NCI-H1417 treated with DMSO at 0.1 percent for 48 hours (cell line): ENCODE measurements around the gene PRR22.

Experiments
- DNase-seq: peaks from one replicate; lab custom pipeline; 2025; lab: John Stamatoyannopoulos, UW

Gene PRR22

DNA sequence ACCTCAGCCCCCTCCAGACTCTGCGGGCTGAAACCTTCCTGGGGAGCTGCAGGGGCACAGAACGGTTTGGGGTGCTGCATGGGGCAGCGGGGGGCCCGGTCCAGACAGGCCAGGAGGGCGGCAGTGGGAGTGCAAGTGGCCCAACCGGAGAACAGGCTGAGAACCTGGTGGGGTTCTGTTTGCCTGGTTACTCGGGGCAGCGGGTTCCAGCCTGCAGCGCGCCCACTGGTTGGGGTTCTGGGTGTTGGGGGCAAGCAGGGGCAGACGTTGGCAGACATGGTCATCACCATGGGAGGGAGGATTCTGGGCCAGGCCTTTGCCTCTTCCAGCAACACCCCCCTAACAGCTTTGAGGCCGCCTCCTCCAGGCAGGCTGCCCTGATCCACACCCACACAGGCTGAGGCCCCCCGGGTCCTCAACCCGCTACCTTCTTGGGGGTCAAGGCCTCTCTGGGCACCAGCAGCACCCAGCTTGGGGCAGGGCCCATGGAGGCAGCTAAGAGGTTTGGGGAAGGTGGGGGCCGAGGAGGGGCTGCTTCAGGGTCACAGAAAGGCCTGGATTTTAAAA, at the start of gene PRR22:
TSS of gene PRR22 (minus strand) at position 166 of the 567 bp plus-strand sequence. CDS start at position 80, 86 bp downstream.
- no peak for DNase-seq

GRCh38 chr19:5832527-5833216, 48.1 kb upstream of the PRR22 start:
- DNase-seq, result no peak

- no peak for DNase-seq
Measured at GRCh38 chr19:5832061-5832460, 47.5 kb upstream of the PRR22 start.

GRCh38 chr19:5831159-5831558, 46.6 kb upstream of the PRR22 start:
- no peak for DNase-seq

DNA sequence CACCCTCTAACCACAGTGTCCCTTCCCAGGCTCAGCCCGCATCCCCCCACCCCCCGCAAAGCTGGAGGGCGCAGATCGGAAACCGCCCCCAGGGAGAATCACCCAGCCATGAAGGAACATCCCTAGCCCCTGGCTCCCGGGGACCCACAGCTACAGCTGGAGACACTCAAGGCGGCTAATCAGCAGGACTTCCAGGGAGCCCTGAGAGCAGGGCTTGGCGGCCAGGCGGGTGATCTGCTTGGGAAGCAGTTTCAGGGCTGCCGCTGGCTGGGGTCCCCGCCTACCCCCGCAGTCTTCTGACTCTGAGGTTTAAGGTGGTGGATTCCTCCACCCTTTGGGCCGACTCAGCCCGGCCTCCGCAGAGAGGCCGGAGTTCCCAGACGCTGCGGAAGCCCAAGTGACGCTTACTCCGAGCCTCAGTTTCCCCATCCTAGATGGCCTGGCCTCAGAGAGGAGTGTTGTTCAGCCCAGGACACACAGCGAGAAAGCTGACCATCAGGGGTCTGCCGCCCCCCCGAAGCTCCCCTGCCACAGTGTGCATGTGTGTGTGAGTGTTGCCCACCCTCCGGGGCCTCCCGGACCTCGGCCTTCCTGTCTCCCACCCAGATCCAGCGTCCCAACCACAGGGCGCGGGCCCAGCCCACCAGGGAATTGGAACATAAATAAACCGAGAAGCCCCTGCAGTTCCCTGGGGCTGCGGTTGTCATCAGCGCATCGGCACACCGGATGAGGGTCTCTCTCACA, 45.2 kb upstream of the PRR22 start:
- DNase-seq, result no peak

- DNase-seq, result no peak
Measured at GRCh38 chr19:5828661-5829566, 44.4 kb upstream of the PRR22 start.

DNA sequence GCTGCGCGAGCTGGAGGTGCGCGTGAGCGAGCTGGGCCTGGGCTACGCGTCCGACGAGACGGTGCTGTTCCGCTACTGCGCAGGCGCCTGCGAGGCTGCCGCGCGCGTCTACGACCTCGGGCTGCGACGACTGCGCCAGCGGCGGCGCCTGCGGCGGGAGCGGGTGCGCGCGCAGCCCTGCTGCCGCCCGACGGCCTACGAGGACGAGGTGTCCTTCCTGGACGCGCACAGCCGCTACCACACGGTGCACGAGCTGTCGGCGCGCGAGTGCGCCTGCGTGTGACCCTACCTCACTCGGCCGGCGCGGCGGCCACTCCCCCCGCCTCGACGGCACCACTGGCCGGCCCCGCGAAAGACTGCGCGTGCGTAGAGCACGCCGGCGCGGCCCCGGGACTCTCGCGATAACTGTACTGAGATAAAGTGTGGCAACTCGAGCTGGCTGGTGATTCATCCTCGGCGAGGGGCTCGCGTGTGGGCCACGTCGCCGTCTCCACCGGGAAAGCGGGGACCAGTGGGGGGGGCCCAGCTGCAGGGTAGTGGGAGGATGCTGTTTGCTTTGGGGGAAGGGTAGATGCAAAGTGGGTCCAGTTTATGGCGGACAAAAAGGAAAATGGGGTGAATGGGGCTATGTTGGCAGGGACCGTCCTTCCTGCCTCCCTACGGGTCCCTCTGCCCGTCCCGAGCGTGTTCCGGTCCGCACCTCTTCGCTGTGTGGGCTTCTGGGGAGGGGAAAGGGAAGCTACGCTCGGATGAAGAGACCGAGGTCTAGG, 43.5 kb upstream of the PRR22 start:
- DNase-seq, result peak; percentile 76

- DNase-seq, result no peak
Measured at GRCh38 chr19:5827342-5827890, 42.9 kb upstream of the PRR22 start.

DNA sequence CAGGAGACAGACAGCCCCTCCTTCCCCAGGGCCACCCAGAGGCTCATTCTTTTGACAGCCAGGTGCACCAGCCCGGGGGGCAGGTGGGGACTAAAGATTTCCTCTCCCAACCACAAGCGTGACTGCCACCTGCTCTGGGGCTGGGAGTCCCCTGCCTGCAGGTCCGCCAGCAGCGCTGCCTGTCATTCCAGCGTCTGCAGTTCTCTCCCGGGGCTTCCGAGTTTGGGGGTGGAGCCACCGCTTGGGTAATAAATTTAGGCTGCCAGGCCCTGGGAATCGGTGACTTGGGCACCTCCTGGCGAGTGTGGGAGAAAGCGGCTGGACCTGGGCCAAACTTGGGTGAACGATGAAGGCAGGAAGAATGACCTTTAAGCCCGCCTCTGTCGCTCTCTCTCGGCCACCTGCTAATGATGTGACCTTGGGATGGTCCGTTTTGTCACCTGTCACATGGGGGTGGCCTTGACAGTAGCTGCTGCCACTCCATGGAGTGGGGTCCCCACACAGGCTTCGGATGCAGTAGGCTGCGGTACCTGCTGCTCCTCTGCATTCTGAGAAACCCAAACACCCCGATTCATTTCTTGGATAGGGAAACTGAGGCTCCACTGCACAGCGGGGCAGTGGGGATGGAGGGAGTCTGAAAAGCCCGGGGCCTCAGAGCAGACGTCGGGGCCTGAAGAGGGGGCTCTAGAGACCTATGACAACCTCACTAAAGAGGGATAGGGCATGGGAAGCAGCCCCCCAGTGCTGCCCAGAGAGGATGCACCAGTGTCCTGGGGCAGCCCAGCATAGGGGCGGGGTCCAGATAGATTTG, 42.2 kb upstream of the PRR22 start:
- peak; percentile 85 for DNase-seq

DNA sequence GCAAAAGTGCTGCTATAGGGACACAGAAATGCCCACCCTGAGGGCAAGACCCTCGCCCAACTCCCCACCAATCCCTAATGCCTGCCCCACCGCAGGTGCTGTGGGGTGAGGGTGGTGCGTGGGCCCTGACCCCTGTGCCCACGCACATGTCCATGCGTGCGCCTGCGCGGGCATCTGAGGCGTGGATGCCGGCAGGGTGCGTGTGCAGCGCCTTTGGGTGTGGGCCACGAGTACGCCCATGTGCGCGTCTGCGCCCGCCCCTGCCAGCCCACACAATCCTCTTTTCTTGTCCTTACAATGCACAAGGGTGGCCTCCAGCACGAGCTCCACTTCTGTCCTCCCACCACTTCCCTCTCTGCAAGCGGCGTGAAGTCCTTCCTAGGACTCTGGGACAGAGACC, 40.6 kb upstream of the PRR22 start:
- DNase-seq, result no peak

- DNase-seq, result no peak
Measured at GRCh38 chr19:5824751-5825150, 40.2 kb upstream of the PRR22 start.

- DNase-seq, result no peak
Measured at GRCh38 chr19:5823579-5824281, 39.2 kb upstream of the PRR22 start.

DNA sequence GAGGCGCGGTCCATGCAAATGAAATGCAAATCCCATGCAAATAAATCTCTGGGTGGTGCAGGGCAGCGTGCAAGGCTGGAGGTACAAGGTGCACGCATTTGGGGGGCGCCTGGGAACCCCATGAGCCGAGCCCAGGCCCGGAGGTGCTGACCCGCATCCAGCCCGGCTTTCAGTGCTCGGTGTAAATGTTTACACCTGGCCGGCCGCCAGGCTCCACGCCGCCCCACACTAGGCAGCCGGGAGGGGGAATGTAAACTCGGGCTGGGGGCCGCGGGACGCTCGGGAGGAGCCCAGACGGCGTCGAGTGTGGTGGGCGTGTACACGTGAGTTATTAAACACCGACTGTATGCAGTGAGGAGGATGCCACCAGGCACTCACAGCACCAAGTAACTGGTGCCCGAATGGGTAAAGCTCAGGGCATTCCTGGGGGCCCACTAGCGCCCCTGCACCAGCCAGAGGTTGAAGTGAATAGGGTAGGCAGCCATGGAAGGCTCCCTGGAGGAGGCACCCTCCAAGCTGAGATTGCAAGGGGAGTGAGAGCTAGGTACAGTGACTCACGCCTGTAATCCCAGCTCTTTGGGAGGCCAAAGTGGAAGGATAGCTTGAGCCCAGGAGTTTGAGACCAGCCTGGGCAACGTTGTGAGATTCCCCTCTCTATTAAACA, 37.8 kb upstream of the PRR22 start:
- no peak for DNase-seq

GRCh38 chr19:5821521-5822180, 37.1 kb upstream of the PRR22 start:
- DNase-seq, result no peak

GRCh38 chr19:5820785-5821184, 36.2 kb upstream of the PRR22 start:
- DNase-seq, result no peak

GRCh38 chr19:5818594-5818993, 34.0 kb upstream of the PRR22 start:
- no peak for DNase-seq

DNA sequence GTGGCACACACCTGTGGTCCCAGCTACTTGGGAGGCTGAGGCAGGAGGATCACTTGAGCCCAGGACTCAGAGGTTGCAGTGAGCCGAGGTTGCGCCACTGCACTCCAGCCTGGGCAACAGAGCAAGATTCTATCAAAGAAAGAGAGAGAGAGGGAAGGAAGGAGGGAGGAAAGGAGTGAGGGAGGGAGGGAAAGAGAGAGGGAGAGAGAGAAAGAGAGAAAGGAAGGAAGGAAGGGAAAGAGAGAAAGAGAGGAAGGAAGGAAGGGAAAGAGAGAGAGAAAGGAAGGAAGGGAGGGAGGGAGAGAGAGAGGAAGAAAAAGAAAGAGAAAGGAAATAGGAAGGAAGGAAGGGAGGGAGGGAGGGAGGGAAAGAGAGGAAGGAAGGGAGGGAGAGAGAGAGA, 32.7 kb upstream of the PRR22 start:
- no peak for DNase-seq

- no peak for DNase-seq
Measured at GRCh38 chr19:5814852-5815246, 30.3 kb upstream of the PRR22 start.
